ENCODE measurements around the gene PRMT7.

DNA sequence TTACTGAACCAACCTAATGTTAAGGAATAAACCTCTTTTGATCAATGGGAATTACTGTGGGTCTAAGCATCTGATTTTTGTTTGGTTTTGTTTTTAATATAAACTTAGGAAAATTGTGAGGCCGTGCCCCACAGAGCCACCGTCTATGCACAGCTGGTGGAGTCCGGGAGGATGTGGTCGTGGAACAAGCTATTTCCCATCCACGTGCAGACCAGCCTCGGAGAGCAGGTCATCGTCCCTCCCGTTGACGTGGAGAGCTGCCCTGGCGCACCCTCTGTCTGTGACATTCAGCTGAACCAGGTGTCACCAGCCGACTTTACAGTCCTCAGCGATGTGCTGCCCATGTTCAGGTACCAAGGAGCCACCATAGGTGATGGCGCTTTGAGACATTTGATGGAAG, 28.4 kb downstream of the PRMT7 start:
- TF ChIP-seq, protein P1, sequence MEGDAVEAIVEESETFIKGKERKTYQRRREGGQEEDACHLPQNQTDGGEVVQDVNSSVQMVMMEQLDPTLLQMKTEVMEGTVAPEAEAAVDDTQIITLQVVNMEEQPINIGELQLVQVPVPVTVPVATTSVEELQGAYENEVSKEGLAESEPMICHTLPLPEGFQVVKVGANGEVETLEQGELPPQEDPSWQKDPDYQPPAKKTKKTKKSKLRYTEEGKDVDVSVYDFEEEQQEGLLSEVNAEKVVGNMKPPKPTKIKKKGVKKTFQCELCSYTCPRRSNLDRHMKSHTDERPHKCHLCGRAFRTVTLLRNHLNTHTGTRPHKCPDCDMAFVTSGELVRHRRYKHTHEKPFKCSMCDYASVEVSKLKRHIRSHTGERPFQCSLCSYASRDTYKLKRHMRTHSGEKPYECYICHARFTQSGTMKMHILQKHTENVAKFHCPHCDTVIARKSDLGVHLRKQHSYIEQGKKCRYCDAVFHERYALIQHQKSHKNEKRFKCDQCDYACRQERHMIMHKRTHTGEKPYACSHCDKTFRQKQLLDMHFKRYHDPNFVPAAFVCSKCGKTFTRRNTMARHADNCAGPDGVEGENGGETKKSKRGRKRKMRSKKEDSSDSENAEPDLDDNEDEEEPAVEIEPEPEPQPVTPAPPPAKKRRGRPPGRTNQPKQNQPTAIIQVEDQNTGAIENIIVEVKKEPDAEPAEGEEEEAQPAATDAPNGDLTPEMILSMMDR (IDR thresholded peaks at IDR 0.05; ENCODE audit: insufficient read depth, low read depth, low read length): no peak
- no peak for TF ChIP-seq EZH2 (IDR thresholded peaks at IDR 0.05; ENCODE audit: insufficient read depth, low read length)

Data from astrocyte (in vitro differentiated cells and primary cell).